Measurements from ENCODE around the gene MYL4.

DNA sequence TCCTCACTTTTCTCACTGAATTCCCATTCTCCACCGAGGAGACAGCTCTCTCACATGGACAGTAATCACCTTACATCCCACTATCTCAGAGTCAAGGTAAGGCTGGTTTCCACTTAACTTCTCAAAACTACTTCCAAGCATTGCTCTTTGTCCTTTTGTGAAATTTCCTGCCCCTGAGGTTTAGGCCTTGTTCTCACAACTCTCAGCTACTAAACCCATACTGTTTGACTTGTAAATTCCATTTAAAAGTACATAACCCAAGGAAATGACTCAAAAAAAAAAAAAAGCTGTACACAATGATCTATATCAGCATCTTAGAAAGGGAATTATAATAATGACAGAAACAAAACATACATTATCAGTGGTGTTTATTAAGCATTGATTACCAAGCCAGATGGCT is 28.8 kb upstream of the MYL4 start:
- TF ChIP-seq, protein P1, sequence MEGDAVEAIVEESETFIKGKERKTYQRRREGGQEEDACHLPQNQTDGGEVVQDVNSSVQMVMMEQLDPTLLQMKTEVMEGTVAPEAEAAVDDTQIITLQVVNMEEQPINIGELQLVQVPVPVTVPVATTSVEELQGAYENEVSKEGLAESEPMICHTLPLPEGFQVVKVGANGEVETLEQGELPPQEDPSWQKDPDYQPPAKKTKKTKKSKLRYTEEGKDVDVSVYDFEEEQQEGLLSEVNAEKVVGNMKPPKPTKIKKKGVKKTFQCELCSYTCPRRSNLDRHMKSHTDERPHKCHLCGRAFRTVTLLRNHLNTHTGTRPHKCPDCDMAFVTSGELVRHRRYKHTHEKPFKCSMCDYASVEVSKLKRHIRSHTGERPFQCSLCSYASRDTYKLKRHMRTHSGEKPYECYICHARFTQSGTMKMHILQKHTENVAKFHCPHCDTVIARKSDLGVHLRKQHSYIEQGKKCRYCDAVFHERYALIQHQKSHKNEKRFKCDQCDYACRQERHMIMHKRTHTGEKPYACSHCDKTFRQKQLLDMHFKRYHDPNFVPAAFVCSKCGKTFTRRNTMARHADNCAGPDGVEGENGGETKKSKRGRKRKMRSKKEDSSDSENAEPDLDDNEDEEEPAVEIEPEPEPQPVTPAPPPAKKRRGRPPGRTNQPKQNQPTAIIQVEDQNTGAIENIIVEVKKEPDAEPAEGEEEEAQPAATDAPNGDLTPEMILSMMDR (IDR thresholded peaks at IDR 0.05): no peak
- no peak for TF ChIP-seq POLR2A (IDR thresholded peaks at IDR 0.05)
